Measurements from ENCODE around the gene CACFD1.
"Not testable (repeated sequence)": the region's sequence is repeated elsewhere in the genome, so short reads cannot be mapped to it uniquely, and the experiment has no call there.

The CACFD1 gene

DNA sequence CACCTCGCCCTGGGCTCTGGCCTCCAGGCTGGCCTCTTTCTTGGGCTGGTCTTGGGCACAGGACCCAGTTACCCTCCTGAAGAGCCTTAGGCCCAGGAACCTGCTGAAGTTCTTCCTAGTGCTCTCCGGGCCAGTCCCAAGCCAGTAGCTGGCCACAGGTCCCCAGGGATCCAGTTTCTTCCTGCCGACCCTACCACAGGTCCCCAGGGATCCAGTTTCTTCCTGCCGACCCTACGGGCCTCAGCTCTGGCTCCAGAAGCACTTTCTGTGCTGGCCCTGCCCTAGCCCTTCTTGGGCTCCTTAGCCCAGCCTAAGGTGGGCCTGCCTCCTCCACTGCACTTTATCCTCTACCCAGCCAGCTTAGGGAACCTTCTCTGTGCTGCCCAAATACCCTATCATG, 18.2 kb upstream of the CACFD1 start:
- TF ChIP-seq, protein P1, sequence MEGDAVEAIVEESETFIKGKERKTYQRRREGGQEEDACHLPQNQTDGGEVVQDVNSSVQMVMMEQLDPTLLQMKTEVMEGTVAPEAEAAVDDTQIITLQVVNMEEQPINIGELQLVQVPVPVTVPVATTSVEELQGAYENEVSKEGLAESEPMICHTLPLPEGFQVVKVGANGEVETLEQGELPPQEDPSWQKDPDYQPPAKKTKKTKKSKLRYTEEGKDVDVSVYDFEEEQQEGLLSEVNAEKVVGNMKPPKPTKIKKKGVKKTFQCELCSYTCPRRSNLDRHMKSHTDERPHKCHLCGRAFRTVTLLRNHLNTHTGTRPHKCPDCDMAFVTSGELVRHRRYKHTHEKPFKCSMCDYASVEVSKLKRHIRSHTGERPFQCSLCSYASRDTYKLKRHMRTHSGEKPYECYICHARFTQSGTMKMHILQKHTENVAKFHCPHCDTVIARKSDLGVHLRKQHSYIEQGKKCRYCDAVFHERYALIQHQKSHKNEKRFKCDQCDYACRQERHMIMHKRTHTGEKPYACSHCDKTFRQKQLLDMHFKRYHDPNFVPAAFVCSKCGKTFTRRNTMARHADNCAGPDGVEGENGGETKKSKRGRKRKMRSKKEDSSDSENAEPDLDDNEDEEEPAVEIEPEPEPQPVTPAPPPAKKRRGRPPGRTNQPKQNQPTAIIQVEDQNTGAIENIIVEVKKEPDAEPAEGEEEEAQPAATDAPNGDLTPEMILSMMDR (IDR thresholded peaks at IDR 0.05), result no peak
- no peak for DNase-seq (ENCODE audit: low spot score)
- Histone ChIP-seq H3K27ac (no peak overlapping the region), H3K4me3 (no peak overlapping the region)

DNA sequence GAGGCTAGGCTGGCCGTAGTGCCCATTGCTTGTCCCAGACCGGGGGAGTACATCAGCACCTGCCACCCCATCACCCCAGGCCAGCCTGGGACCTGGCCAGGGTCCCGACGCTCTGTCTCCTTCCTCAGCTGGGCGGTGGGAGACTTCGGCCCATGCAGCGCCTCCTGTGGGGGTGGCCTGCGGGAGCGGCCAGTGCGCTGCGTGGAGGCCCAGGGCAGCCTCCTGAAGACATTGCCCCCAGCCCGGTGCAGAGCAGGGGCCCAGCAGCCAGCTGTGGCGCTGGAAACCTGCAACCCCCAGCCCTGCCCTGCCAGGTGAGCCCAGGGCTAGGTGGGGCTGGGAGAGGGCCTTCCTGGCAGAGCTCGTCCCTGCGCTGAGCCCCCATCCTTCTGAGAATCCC, 16.5 kb upstream of the CACFD1 start:
- DNase-seq (ENCODE audit: low spot score), result no peak

DNA sequence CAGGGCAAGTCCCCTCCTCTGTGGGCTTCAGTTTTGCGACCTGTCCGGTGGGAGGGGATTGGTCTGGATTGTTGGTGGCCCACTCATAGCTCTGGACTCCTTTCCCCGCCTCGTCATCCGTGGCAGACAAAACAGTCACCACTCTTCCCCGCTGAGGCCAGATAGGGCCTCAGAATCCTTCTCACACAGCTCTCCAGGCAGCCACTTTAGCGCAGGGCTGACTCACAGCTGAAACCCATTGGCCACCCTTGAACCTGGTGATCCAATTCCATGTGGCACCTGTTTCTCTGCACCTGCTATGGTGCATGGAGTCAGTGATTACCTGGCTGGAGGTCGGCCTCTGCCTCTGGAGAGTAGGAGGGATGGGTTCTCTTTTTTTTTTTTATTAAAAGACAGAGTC, 15.8 kb upstream of the CACFD1 start:
- Histone ChIP-seq H3K27ac (no peak overlapping the region), H3K4me3 (no peak overlapping the region)
- no peak for DNase-seq (ENCODE audit: low spot score)
- TF ChIP-seq, protein P1 (IDR thresholded peaks at IDR 0.05), result no peak

More for the DNA sequence above, 16.5 kb upstream of the CACFD1 start:
- TF ChIP-seq, protein P1 (IDR thresholded peaks at IDR 0.05), result no peak
- Histone ChIP-seq H3K27ac (no peak overlapping the region), H3K4me3 (no peak overlapping the region)

DNA sequence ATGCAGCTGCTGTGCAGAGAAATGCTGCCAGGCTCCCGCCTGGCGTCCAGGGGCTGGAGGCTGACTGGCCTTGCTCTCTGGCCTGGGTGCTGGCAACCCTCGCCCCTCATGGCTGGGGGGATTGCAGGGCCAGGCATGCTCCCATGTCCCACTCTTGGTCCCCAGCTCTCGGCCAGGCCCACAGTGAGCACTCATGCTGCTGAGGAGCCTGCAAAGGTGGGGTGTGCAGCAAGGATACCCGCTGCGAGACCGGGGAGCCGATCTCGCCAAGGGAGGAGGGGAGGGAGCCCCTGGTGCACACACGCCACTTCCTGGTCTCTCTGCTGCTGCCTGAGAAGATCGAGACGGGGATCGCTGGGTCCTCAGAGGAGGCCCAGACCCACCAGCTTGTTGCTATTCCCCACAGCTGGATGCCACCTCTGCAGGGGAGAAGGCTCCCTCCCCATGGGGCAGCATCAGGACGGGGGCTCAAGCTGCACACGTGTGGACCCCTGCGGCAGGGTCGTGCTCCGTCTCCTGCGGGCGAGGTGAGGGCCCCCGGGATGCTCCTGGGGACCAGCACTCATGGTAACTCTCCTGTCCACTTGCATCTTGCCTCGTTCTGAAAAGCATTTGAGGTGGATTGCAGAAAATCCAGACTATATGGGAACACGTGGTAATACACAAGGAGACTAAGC, 14.3 kb upstream of the CACFD1 start:
- H3K4me3 ChIP-seq, result no peak overlapping the region
- no peak overlapping the region for H3K27ac ChIP-seq
- DNase-seq (ENCODE audit: low spot score), result no peak
- TF ChIP-seq, protein P1 (IDR thresholded peaks at IDR 0.05), result no peak

DNA sequence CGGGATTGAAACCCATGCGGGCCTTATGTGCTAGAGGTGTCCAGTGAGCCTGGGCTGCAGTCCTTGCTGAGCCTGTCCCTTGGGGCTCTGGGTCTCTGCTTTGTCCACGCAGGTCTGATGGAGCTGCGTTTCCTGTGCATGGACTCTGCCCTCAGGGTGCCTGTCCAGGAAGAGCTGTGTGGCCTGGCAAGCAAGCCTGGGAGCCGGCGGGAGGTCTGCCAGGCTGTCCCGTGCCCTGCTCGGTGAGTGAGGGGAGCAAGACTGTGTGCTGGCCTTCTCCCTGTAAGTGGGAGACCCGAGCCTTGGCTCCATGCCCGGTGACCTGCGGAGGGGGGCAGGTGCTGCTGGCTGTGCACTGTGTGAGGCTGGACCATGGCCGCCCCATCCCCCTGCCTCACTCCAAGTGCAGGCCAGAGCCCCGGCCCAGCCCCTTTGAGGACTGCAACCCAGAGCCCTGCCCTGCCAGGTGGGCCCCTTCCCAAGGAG, 11.2 kb upstream of the CACFD1 start:
- no peak overlapping the region for H3K27ac ChIP-seq
- no peak for DNase-seq (ENCODE audit: low spot score)
- TF ChIP-seq, protein P1 (IDR thresholded peaks at IDR 0.05), result no peak
- H3K4me3 ChIP-seq, result no peak overlapping the region

DNA sequence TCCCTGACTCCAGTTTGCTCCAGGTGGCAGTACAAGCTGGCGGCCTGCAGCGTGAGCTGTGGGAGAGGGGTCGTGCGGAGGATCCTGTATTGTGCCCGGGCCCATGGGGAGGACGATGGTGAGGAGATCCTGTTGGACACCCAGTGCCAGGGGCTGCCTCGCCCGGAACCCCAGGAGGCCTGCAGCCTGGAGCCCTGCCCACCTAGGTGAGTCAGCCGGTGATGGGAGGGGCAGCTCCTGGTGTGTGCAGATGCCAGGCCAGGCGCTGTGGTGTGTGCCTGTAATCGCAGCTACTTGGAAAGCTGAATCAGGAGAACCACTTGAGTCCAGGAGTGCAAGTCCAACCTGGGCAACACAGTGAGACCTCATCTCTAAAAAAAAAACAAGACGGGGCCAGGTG, 10.0 kb upstream of the CACFD1 start:
- DNase-seq (ENCODE audit: low spot score), result no peak
- TF ChIP-seq, protein P1 (IDR thresholded peaks at IDR 0.05), result no peak
- H3K27ac ChIP-seq, result no peak overlapping the region
- H3K4me3 ChIP-seq, result no peak overlapping the region

DNA sequence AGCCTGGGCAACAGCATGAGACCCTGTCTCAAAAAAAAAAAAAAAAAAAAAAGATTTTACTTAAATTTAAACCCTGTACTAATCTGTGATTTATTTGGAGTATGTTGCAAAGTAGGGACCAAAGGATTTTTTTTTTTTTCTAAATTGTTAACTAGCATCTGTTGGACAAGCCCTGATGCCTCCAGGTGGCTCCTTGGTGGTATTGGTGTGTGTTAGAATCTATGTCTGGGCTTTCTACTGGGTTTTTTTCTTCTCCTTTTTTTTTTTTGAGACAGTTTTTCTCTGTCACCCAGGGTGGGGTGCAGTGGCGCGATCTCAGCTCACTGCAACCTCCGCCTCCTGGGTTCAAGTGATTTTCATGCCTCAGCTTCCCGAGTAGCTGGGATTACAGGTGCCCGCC, 7.9 kb upstream of the CACFD1 start:
- H3K4me3 ChIP-seq; DNase-seq (ENCODE audit: low spot score); H3K27ac ChIP-seq: not testable (repeated sequence)

Data from coronary artery (tissue), 2 donors.